ENCODE measurements around the gene CDH22.
A peak's percentile ranks its signal among the peaks of the same experiment; 100 is the strongest.

Gene CDH22

DNA sequence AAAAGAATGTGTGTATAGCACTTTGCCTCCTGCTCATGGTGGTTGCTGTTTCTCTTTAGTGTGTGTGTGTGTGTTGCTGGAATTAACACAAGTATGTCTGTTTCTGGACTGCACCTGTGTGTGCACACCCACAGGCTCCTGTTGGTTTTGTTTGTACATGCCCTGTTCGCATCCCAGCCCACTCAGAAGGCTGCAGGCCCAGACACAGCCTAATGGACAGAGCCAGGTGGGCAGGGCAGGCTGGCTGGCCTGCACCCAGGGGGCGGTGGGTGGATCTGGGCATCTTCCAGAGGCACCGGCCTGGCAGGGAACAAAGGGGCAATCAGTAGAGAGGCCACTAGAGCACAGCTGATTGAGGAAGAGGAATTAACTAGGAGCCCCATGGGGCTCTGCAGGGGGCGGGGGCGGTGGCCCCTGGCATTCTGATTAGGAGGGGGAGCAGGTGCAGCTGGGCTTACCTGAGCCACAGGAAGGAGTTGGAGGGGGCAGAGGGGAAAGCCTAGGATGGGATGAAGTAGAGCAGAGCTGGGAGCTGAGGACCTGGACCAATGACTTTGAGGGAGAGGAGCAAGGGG, 168.3 kb downstream of the CDH22 start:
- DNase-seq (ENCODE audit: low read depth), result no peak

DNA sequence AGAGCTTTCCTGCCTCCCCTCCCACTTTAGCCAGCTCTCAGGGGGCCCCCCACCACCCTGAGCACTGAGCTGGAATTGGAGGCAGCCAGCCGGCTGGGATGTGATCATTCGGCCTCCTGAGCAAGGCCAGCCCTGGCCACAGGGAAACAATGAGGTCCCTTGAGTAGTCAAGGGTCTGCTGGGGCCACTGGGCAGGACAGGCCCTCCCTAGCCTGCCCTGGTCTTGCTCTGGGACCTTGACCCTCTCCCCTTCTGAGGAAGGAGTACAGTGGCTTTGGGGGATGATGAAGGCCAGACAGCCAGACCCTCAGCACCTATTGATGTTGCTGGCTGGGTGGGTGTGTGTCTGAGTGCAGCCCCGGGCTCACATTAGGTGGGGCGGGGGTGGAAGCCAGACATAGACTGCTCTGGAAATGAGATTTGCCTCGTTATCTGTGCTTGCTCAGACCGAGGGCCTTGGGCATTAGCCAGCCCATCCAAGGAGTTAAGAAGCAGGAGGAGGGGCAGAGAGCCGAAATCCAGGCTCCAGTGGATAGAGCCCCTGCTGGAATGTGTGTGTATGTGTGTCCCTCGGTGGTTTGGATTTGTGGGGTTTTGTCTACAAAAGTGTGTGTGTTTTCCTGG, 168.9 kb downstream of the CDH22 start:
- DNase-seq (ENCODE audit: low read depth), result no peak

DNA sequence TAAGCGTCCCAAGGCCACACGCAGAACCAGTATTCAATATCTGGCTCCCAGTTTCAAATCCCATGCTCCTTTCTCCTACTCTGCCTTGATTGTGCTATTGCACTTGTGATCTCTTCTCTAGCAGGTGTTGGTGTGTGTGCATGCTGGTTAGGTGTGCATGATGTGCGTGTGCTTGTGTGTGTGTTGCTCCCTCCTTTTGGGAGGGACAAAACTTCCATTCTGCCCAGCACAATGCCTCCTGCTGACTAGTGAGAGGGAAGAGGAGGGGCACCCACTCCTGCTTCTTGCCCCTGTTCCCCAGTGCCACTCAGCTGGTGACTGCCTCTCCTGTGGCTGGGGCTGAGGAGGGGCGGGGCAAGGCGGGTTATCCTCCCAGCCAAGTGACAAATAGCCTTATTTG, 170.5 kb downstream of the CDH22 start:
- DNase-seq (ENCODE audit: low read depth), result no peak

DNA sequence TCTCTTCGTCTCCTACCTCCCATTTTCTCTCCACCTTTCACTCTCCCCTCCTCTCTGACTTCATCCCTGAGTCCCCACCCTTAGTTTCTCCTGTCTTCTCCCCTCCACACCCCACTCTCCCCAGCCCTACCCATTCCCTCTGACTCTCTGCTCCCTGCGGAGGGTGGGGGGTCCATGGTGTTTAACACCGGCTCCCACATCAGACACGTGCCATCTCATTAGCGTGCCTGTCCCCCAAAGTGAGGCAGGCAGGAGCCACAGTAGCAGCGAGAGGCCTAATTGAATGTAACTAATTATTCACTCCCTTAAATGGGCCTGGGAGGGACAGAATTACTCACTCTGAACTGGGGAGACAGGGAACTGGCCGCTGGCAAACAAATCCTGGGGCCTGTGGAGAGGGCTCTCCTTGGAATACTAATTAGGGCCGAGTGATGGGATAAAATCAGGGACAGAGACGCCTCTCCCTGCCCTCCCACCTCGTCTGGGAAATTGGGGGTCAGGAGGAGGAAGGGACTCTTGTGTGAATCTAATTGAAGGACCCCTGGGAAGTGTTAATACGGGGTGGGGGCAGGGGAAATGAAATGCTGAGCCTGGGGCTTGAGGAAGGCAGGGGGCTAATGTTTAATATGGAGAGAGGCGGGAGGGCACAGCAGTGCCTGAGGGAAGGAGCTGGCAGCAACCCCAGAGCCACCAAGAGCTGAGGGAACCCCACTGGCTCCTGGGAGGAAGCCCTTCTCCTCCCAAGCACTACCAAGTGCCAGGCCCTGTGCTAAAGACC, 172.3 kb downstream of the CDH22 start:
- no peak for DNase-seq (ENCODE audit: low read depth)

DNA sequence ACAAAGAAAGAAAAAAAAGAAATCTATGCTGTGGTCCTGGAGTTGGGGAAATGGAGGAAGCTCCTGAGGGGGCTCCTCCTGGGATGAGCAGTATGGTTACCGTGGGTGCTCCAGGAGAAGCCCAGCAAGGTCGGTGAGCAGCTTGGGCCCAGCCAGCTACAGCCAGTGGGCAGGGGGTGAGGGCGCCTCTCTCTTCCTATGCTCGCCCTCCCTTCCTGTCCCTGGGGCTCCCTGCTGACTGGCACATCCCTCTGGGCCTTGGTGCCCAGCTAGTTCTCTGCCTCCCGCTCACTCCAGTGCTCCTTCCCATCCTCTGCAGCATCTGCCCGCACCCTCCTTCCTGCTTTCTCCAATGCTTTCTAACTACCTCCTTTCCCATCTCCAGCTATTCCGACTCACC, 173.6 kb downstream of the CDH22 start:
- no peak for DNase-seq (ENCODE audit: low read depth)

DNA sequence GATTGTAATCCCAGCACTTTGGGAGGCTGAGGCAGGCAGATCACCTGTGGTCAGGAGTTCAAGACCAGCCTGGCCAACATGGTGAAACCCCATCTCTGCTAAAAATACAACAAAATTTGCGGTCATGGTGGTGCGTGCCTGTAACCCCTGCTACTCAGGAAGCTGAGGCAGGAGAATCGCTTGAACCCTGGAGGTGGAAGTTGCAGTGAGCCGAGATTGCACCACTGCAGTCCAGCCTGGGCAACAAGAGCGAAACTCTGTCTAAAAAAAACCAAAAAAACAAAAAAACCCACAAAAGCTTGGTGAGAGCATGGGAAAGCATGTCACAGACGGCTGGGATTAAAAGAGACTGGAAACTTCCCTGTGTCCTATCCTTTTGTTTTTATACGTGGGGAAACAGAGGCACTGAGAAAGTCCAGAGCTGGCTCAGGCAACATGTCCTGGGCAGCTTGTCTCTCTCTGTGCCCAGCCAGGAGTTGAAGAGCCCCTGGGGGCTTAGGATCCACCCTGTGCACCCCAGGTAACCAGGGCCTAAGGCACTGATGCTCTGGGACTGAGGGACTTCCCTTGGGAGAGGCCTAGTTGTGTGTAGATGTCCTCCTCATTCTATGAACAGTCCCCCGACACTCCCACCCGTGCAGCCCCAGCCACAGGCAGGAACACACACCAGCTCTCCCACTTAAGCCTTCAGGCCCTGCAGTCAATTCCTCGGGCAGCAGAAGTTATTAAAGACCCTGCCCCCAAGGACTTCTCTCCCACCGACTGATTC, 174.2 kb downstream of the CDH22 start:
- DNase-seq (ENCODE audit: low read depth), result no peak

DNA sequence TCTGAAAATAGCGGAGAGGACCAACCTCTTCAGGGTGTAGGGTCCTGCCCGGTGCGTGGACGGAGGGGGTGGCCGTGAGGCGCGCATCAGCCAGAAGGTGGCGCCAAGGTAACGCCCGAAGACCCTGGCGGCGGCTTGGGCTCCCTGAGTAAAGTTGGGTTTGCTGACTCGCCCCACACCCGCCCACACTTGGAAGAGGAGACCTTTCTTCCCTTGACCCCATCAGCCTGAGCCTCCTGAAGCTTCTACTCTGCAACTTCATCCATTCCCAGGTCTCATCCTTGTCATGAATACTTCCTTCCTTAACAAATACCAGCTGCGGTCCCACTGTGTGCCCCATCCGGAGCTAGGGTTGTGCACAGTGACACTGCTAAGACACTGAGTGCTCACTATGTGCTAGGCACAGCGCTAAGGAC, 175.6 kb downstream of the CDH22 start:
- no peak for DNase-seq (ENCODE audit: low read depth)

DNA sequence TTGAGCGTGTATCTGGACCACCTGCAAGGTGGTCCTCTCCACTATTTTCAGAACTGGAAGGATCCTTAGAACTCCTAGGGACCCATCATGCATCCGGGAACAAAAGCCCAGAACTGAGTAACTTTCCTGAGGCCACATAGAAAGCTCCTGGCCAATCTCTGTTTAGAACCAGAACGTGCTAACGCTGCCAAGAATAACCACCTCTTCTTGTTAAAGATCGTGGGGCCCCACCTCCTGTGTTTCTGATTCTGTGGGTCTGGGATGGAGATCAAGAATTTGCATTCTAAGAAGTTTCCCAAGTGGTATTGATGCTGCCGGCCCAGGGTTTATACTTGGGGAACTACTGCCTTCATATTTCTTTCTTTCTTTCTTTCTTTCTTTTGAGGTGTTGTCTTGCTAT, 176.9 kb downstream of the CDH22 start:
- DNase-seq (ENCODE audit: low read depth), result peak; percentile 13

DNA sequence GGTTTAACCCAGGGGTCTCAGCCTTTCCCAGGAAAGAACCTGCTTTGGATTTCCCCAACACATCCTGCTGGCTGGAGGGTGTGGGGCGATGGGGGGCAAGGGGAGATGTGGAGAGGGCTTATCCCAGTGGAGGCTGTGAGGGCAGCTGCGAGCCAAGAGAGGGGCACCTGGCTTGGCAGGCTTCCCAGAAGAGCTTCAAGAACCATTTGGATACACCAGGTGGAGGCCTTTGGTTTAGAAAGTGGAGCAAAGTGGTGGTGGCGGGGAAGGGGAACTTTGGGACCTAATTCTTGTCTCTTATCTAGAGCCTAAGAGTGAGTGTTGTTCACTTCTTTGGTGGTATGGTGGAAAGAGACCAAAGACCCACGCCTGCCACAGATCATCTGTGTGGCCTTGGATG, 177.8 kb downstream of the CDH22 start:
- no peak for DNase-seq (ENCODE audit: low read depth)

DNA sequence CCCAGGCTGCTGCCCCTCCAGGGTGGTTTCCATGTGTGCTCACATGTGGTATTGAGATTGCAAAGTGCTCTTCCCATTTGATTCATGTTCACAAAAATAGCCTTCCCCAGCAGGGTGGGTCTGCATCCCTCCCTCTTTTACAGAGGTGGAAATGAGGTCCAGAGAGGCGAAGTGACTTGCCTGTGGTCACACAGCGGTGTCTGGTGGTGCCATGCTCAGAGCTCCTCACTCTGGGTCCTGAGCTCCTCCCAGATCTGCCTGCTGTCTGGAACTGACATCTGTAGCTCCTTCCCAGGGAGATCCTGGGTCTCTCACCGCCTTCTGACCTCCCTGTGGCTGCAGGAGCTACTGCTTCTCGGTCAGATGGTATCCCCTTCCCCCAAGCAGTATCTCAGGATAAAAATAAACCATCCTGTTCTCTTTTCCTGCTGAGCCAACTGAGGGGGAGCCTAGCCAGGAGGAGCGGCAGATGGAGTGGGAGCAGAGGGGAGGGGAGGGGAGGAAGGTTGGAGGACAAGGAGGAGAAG, 178.3 kb downstream of the CDH22 start:
- DNase-seq (ENCODE audit: low read depth), result no peak

DNA sequence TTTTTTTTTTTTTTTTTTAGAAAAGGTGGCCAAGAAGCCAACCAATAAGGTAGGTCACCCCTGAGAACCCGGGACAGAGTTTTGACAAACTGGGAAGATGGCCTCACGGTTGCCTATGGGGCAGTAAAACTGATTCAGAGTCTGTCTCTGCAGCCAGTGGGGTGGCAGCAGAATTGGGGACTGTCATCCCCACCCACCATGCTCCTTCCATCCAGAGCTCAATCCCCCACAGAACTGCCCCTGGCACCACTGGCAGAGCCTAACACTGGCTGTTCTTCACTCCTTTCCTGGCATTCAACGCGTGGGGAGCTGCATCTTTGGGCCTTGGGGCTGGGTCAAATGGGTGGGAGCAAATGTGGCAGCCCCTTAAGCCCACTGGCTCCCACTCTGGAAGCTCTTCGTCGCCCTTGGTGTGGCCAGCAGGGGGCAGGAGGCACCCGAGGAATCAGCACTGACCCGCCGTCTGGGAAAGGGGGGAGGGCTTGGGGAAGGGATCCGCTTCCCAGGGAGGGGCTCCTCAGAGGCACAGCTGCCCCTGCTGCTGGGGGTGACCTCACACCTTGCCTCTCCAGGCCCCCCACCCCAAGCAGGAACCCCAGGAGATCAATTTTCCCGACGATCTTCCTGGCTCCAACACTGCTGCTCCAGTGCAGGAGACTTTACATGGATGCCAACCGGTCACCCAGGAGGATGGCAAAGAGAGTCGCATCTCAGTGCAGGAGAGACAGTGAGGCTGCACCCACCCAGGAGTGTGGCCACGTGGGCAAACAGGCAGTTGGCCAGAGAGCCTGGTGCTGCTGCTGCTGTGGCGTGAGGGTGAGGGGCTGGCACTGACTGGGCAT, 179.8 kb downstream of the CDH22 start:
- DNase-seq (ENCODE audit: low read depth), result no peak

DNA sequence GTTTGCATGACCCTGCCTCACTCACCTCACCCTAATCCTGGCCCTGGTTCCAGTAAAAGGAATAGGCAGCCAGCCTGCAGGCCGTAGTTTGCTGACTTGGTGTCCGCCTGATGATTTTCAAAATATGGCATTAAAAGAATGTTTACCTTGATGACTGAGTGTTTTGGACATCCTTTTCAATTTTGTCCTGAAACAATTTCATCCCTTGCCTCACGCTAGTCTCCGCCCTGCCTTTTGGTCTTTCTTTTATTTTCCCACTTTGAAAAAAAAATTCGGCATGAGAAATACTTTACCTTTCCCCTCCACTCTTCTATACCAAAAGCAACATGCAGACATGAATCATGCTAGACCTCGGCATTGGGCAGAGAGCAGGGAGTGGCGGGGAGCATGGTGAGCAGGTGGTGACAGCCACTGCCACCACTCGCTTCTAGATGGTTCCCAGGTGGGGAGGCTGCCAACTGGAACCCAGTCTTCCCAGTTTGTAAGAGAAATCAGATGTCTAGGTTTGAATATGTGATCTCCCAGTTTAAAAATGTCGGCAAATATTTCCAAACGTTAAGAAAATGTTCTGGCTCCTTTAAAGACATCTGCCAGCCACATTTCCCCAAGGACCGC, 180.8 kb downstream of the CDH22 start:
- DNase-seq (ENCODE audit: low read depth), result no peak

DNA sequence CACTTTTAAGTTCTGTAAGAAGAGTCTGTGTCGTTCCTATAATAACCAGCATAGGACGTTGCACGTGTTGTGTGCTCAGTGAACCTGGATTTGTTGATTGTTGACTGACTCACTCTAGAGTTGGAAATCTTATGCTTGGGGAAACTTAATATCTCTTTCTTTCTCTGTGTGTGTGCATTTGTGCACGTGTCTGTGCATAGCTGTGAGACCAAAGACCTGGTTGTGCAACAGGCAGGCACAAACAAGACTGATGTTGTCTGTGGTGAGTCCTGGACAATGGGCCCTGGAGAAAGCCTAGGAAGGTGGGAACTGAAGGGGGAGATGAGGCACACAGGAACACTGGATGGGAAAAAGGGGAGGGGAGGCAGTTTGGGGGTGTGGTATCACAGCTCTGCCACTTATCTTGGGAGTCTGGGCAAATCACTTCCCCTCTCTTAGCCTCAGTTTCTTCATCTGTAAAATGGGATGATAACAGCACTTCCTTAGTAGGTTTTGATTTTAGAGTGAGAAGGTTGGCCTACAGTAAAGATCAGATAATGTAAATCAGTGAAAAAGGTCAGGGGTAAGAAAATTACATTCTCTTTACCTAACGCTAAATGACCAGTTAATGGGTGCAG, 181.8 kb downstream of the CDH22 start:
- no peak for DNase-seq (ENCODE audit: low read depth)

All from GM04503 (cell line).